ENCODE data around the gene KCNE4.
A peak's percentile ranks its signal among the peaks of the same experiment; 100 is the strongest.

KCNE4 gene

GRCh38 chr2:223087466-223087865 lies 35.5 kb downstream of the KCNE4 start:
- no peak for DNase-seq (ENCODE audit: low spot score)

GRCh38 chr2:223088866-223089265 lies 36.9 kb downstream of the KCNE4 start:
- DNase-seq (ENCODE audit: low spot score): no peak

DNA sequence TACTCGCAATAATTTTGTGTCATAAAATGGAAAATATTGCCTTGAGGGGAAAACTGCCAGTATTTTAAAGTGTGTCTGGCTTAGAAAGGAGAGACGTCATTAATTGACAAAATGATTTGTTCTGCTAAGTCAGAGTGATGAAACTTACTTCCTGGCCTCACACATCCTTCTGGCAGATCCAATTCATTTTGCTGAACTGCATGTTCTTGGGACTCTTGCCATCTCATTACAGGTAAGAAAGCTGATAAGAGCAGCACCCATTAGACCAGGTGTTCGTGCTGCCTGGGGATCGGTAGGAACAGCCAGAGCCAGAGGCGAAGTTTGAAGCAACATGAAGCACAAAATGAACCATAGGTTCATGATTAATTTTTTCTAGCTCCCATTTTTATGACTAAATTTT lies 38.0 kb downstream of the KCNE4 start:
- no peak for DNase-seq (ENCODE audit: low spot score)

DNA sequence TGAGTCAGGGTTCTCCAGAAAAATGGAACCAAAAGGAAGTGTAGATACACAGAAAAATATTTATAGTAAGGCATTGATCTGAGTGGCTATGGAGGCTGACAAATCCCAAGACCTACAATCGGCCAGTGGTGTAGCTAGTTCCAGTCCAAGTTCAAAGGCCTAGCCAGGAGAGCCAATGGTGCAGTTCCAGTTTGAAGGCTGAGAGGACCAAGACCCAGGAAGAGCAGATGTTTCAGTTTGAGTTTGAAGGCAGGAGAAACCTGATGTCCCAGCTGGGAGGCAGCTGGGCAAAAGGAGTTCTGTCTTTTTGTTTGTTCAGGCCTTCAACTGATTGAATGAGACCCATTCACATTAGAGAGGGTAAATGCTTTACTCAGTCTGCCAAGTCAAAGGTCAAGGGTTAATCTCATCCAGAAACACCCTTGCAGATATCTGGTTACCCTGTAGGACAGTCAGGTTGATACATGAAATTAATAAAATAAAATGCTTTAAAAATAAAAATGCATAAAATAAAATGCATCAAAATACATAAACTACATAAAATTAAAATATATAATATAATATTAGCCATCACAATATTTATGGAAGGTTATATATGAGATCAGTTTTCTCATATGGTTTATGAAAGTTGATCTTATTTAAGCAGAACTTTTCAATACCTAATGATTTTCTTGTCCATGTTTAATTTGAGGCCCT lies 38.7 kb downstream of the KCNE4 start:
- DNase-seq (ENCODE audit: low spot score): no peak

DNA sequence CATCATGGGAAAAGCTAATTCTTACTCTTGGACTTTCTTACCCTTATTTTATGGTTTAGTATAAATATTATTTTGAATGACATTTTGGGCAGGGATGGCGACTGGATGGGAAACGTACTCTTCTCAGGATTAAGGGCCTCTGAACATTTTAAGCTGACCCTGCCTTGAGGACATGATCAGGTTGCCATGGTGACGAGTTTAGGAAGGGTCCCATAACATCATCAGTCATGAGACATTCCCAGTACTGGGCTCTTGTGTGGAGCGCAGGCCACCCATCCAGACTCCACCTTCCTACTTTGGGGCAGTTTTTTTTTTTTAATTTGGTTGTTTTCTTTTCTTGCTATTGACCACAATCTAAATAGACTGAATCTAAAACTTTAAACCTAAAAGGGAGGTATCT lies 40.7 kb downstream of the KCNE4 start:
- no peak for DNase-seq (ENCODE audit: low spot score)

DNA sequence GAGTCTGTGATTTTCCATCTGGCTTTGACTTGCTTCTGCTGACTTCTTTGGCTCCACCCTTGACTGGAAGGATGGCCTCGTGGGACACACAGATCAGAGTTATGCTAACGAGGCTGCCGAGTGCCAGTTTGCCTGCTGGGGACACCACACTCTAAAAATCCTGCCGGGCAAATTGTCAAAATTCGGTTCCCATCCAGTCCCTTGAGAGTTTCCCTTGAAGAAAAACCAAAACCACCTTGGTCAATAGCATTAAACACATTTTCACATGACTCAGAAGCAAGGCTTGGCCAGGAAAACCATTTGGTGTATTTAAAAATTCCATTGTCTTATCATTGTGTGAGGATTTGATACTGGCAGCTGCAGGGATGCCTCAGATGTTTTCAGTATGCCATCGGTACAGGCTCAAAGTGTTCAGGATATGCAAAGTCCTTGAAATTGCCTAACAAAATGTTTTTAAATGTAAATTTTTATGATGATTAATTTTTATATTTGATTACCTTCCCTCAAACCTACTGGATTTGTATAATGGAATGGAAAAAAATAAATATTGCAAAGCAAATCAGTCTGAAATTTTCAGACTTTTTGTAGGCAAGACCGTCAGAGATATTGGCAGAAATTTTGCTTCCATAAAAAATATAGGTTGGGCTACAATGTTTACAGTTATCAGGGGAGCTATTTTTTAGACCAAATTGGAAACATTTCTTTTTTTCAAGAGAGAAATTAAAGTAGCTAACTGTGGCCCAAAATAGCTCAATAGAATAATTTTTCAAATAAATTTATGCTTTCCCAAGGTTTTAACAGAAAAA lies 41.6 kb downstream of the KCNE4 start:
- DNase-seq (ENCODE audit: low spot score): no peak

DNA sequence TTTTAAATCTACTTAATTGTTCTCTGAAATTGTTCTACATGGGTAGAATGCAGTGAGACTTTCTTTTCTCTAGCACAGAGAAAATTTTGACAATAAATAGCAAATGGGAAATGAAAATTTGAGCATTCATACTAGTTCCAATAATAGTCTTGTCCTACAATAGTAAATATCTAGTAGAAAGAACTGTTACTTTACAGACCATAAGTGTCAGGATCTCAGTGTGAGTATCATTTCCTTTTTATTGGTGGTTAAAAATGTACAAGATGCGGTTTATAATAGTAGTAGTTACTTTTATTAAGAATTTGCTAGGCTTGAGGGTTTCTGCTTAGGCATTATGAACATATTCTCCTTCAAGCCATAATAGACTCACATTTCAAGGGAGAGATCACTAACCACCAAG lies 43.2 kb downstream of the KCNE4 start:
- DNase-seq (ENCODE audit: low spot score): no peak

DNA sequence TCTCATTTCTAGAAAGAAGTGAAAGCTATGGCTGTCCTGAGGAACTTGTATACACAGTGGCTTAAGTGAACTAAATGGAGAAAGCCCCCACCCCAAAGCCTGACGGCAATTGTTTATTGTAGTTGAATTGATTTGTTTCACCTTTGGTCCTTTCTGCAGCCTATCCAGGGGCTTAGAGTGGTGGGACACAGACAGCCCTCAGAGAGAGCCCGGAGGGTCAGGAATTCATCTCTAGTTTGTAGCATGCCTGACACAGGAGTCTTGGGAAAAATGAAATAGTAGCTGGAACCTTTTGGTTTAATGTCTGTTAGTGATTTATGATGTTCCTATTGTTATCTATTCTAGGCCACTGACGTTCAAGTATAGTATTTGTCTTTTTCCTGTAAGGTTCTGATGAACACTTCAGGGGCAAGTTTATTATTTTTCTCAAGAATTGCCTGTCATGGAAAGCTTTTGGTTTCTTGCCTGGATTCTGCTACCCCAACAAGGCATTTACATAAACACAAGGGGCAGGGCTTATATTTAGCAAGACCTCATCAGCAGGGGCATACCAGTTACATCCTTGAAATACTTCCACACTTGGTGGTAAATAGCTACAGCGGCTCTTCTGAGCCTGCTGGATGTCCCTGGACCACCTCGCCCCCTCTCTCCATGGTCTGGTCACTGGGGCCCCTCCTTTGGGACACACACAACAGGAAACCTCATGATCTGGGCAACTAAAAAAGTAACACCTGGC lies 44.4 kb downstream of the KCNE4 start:
- no peak for DNase-seq (ENCODE audit: low spot score)

- DNase-seq (ENCODE audit: low spot score): no peak
Observed at GRCh38 chr2:223097888-223098383, 45.9 kb downstream of the KCNE4 start.

DNA sequence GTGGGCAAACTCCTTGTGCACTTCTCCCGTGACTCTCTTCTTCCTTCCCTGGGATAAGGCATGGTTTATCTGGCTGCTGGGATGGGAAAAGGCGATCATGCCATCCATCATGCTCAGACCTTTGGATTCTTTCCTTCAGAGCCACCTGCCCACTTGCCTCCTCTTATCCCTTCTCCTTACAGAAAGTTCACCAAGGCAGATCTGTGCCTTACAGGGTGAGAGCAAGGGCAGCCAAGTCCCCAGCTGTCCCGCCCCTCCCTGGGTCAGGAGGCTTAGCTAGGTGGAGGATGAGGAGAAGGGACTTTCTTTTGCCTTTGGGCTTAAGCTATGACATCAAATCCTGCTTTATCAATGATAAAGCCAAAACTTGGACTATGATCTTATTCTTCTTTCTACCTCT lies 47.6 kb downstream of the KCNE4 start:
- DNase-seq (ENCODE audit: low spot score): no peak

DNA sequence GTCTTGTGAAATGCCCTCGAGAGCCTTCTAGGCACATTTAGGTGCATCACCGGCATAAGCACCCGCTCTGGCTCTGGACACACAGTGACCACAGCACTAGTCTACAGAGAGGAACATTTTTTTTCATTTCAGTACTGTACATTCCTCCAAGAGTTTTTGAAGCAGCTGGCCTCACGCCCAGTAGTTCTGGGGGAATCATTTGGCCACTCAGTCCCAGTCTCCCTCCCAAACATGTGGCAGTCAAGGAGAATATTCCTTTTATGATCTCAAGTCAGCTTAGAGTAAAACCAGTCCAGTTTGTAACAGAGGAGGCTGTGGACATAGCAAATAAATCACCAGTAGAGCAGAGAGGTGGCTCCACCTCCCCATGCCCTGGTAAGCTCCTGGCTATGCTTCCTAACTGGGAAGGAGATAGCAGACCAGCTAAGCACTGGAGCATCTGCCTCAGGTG lies 48.1 kb downstream of the KCNE4 start:
- peak; percentile 86 for DNase-seq (ENCODE audit: low spot score)

DNA sequence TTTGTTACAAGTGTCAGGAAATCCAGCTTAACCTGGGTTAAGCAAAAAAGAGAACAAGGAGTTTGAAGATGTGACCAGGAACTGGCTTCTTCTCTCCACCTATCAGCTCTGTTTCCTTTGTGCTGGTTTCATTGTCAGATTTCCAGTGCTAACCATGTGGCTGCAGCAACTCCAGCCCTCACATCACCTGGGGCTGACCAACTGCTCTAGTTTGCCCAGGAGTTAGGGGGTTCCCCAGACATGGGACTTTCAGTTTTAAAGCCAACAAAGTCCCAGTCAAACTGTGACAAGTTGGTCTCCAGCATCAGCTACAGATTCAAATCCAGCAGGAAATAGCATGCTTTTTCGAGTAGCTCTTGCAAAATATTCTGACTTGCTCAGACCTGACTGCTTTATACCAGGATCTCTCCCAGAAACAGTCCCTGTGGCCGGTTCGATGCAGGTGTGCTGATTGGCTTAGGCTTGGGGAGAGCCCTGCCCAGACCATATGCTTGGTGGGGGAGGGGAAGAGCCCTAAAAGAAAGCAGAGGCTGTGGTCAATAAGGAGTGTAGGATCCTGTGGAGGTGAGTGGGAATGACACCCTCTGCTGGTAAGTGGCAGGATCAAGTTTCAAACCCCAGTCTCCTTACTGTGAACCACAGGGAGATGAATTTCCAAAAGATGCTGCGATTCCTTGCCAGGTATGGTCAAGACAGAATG lies 49.5 kb downstream of the KCNE4 start:
- DNase-seq (ENCODE audit: low spot score): no peak

GRCh38 chr2:223102040-223102400 lies 50.0 kb downstream of the KCNE4 start:
- DNase-seq (ENCODE audit: low spot score): no peak

GRCh38 chr2:223102450-223102849 lies 50.5 kb downstream of the KCNE4 start:
- DNase-seq (ENCODE audit: low spot score): no peak

DNA sequence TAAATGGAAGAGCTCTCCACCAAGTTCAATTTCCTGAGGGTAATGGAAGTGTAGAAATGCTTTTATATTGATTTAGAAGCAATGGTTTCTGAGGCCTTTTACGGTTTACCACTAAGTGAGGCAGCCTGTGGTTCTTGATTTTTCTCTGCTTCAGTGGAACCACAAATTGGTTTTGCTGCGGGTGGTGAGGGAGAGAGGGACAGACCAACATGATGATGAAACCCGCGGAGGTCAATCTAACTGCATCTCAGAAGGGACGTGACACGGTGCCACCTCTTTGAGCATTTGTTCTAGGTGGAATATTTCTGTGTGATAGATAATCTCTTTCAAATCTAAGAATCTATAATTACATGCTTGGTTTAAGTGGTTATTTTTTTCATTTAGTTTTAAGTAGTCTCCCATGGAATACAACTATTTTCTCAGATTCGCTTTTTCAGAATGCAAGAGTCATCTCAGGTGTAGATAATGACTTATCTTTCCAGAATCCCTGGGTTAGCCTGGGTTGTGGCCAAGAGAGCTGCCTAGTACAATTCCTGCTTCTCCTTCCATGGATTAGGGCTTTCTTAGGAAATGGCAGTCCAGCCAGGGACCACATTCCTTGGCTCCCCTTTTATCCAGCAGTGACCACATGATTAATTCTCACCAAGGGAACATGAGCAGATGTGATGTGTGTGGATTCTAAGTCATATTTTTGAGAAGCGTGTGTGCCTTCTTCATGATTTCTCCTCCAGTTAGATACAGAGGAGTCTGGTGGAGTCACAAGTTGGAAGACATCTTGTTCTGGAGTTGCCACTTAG lies 52.5 kb downstream of the KCNE4 start:
- DNase-seq (ENCODE audit: low spot score): no peak
